ENCODE data around the gene ABCD4.

DNA sequence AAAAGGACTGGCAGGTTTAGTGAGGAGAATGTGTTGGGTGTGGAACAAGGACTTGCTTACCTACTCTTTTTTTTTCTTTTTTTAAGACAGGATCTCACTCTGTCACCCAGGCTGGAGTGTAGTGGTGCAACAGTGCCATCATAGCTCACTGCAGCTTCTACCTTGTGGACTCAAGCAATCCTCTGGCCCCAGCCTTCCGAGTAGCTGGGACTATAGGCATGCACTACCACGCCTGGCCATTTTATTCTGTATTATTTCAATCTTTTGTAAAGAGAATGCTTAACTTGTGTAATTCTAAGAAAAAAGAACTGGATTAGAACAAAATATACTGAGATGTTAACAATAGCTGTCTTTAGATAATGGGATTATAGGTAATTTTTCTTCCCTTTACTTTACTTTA is 43.6 kb upstream of the ABCD4 start:
- TF ChIP-seq EZH2 (IDR thresholded peaks at IDR 0.05; ENCODE audit: insufficient read depth, poor library complexity, severe bottlenecking) (no peak), EZH2phosphoT487 (IDR thresholded peaks at IDR 0.05; ENCODE audit: insufficient read depth, low read depth) (no peak)

All from GM23248 (cell line).